GM19455 (cell line): ENCODE results near the gene NPR2.

Source experiments
- ATAC-seq: cut with Tn5 transposase; IDR thresholded peaks from one replicate; pipeline ENCODE4 v1.9.1; 2021; ENCODE audit not compliant: unreplicated experiment

Gene NPR2

DNA sequence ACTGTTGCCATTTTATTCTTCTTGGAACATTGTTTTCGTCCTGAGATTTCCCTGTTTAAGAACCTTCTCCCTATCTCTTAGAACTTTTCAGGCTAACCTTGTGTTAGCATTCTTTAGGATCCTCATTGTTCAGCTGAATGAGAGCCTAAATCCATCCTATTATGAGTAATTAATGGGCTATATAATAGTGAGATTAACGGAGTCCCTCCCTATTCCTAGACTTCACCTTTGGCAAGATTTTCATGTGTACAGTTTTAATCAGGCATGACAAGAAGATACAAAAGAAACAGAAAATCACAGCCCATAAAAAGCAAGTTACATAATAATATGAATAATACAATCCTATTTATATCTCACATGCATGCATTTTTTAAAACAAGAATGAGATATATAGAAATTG is 28.2 kb upstream of the NPR2 start:
- no peak for ATAC-seq

DNA sequence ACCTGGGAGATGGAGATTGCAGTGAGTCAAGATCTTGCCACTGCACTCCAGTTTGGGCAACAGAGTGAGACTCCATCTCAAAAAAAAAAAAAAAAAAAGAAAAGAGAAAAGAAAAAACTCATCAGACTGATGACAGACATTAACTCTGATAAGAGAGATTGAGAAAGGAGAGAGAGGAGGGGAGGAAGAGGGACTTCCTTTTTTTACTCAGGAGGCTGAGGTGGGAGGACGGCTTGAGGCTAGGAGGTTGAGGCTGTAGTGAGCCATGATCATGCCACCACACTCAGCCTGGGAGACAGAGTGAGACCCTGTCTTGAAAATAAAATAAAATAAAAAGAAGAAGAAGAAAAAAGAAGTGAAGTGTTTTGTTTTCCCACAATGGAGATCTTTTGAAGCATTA is 27.6 kb upstream of the NPR2 start:
- no peak for ATAC-seq

DNA sequence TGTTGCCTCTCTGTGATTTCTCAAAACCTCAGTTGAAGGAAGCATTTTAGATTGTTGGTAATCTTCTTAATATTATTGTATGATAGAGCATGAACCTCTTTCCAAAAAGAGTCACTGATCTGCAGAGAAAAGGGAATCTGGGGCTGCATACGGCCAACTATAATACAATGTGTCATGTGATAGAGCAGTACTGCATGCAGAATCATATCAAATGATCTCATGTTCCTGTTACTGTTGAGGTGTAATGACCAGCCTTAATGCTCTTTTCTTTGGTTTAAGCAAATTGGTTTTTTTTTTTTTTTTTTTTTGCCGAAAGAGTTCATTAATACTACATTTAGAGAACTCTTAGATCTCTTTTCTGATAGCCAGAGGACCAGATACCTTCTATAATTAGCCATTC is 24.4 kb upstream of the NPR2 start:
- ATAC-seq: no peak

- no peak for ATAC-seq
Measured at GRCh38 chr9:35767458-35767857, 23.9 kb upstream of the NPR2 start.

DNA sequence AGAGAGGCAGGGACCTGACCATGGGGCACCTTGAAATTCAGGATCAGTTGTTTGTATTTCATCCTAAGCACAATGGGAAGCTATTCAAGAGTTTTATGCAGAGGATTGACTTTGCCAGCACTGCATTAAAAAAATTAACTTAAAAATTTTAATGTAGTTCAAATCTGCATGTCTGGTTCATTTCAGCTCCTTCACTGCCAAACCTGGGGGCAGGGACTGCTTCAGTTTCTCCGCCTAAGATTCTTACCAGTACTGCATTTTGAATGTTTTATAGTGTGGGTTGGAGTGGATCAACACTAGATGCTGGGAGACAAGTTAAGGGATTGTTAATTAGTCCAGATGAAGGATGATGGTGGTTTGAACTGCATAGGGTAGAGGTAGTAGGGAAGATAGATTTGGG is 21.6 kb upstream of the NPR2 start:
- ATAC-seq: no peak

DNA sequence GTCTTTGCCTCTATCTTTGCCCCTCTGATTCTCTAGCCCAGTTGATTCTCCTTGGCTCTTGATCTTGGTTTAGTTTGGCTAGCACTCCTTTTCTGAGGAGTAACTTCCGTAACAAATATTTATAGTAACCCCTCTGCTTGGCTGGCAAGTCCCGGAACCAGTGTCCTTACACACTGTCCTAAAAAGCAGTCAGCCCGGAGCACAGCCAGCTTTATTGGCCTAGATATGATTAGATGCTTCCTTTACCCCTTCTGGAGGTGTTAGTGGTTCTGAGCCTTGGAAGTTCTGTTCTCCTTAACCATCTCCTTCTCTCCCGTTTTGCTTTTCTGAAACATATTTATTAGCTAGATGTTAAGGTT is 20.3 kb upstream of the NPR2 start:
- no peak for ATAC-seq

DNA sequence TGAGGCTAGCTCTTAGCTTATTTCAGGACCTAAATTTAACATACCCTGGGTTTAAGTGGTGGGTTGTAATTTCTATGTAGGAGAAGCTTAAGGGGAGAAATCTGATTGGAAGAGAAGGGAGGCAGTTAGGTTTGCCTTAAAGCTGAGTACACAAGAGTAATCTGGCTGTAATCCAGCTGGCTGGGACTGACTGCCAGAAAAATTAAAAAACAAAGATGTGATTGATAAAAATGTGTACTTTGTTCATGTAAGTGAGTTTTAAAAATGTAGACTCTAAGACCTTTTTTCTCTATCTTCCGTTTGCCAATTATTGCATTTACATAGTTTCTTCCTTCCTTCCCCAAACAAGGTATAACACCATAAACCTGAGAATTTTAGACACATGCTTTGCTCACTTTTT is 19.9 kb upstream of the NPR2 start:
- ATAC-seq: no peak

DNA sequence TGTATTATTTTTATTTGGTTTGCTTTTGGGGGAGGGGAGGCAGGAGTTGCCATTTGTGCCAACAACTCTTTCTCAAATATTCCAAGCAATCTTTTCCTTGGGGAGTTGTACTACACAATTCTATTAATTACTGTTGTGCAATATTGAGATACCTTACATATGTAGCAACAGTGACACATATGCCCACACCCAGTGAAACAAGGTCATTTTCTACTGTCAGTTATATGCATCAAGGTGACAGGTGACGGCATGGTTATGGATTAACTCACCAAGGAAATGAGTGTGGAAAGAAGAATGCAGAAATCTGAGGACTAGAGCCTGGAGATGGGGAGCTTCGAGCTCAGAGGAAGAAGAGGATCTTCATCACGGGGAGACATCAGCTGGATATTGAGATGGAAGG is 19.4 kb upstream of the NPR2 start:
- ATAC-seq: no peak

DNA sequence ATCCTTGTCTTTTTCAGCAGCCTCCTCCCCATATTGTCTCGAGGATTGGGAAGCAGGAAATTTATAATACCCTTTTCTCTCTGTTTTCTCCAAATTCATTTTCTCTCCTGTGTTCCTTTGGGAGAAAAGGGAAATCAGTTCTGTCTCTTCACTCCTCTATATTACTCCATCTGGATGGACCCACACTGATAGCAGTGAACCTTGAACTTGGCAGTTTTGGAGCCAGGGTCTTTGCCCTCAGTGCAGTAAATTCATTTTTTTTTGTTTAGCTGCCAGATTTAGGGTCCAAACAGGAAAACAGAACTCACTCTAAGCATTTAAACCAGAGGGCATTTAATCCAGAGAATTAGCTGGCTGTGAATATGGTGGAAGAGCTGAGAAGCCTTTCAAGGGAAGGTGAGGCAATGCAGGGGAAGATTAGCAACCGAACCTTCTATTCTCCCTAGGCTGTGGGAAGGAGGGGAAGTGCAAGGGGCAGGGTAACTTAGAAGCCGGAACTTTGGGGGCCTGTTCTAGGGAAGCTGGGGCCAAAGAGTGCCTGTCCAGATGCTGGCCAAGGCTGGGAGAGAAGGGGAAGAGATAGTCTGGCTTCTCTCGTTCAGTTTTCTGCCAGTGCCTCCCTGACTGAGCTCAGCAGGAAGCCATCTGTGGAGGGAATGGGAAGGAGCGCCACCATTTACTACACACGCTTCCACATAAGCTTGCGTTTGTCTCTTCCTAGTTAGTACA is 16.3 kb upstream of the NPR2 start:
- ATAC-seq: no peak

DNA sequence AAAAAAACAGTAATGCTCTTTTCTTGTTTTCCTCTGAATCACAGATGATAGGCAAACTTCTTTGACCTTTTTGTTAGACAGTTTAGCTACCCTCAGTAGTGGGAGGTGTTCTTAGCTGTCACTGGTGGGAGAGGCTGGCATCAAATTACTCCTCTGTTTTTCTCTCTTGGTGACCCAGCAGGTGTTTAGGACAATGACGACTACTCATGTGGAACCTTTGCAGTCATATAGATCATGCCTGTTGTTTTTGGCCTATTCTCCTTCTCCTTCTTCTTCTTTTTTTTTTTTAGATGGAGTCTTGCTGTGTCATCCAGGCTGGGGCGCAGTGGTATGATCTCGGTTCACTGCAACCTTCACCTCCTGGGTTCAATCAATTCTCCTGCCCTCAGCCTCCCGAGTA is 15.4 kb upstream of the NPR2 start:
- no peak for ATAC-seq

DNA sequence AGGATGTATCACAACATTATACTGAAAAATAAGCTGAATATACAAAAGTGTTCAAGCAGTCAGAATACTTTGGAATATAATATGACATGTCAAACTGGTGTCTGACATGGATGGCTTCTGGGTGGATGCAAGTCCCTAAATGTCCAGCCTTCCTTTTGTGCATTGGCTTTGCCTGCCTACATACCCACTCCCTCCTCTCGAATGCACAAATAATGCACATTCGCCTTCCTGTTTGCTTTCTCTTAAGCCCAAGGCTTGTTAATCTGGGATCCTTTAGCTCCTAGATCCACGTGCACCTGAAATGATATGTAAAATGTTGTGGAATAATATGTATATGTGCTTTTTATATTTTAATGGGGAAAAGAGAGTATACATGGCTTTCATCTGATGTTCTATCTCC is 12.9 kb upstream of the NPR2 start:
- no peak for ATAC-seq

- no peak for ATAC-seq
Measured at GRCh38 chr9:35781066-35781465, 10.3 kb upstream of the NPR2 start.

GRCh38 chr9:35783418-35783817 is 8.0 kb upstream of the NPR2 start:
- ATAC-seq: no peak

DNA sequence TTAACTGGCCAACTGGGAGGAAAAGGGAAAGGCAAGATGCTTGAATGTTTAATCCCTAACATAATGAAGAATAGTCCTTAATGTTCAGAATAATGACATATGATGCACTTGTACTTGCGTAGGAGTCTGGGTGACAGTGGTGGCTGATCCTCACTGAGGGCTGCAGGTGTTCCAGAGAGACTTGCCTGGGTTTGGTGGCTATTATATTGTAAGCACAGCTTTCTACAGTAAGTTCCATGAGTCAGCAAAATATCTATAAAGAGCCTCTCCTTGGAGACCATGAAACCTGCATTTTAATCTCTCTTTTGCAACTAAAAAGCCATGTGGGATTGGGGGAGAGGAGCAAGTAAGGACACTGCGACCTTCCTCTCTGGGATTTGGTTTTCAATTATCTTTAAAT is 1.9 kb upstream of the NPR2 start:
- ATAC-seq: no peak

DNA sequence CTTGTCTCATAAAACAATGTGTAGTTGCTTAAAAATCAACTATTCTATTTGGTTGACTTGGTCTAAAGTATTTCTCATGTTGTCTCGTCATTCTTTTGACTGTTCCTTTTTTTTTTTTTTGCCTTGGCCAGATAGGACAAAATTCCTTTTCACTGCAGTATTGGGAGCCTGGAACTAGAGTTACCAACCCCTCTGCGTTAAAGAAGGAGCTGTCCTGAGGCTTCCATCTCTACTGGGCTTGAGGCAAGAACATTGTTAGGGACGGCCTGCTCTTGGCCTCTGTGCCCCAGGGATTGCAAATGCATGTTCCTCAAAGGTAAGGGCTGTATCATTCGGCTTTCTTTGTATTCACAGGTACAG is 1.4 kb upstream of the NPR2 start:
- ATAC-seq: no peak

- ATAC-seq: no peak
Measured at GRCh38 chr9:35790385-35791296, 750 bp upstream of the NPR2 start.

- ATAC-seq: no peak
Measured at GRCh38 chr9:35792024-35792813, 828 bp downstream of the NPR2 start.

- ATAC-seq: no peak
Measured at GRCh38 chr9:35792826-35793225, 1.4 kb downstream of the NPR2 start.

DNA sequence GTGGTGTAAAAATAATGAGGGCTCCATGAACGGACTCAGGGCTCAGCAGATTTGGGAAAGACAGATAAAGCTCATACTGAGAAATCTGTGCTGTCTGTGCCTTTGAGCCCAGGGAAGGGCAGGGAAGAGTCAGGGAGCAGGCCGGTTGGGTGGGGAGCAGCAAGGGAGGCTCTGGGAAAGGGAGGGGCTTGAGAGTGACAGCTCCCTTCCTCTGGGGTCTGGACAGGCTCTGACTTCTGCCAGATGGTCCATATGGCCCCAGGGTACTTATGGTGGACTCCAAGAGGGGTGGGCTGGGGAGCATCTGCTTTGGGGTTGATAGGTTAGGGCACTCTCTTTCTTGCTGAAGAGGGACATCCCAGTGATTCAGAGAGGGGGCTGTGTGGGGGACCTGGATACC is 2.1 kb downstream of the NPR2 start:
- no peak for ATAC-seq

GRCh38 chr9:35795695-35796094 is 4.3 kb downstream of the NPR2 start:
- ATAC-seq: no peak

GRCh38 chr9:35797311-35798109 is 6.1 kb downstream of the NPR2 start:
- ATAC-seq: no peak
